Liver (tissue), 9 donors: Measurements from ENCODE around the gene GMDS. TPM values are rescaled to one million over a fixed set of nuclear protein-coding genes. Genes with fewer than 3 reads are reported as not detected.
A peak's percentile ranks its signal among the peaks of the same experiment; 100 is the strongest.

Experiments
- DNase-seq: peaks from one replicate; pipeline ENCODE4 v3.0.0-alpha.2; 2017; ENCODE audit warnings: low spot score
- H3K27ac ChIP-seq, 2 donors: one replicate each; pipeline ENCODE4 v1.7.0; 2013; ENCODE audit warnings: inconsistent platforms in 2 of 2, low read length in 2 of 2, control low read depth in 1 of 2, low read depth in 1 of 2, mild to moderate bottlenecking in 1 of 2
- H3K27me3 ChIP-seq, 4 donors: one replicate each; pipeline versions ENCODE4 v1.6.1 to v1.7.0; 2013; ENCODE audit warnings: low read length in 3 of 4, inconsistent platforms in 1 of 4, mild to moderate bottlenecking in 1 of 4, moderate library complexity in 1 of 4; ENCODE audit not compliant: control insufficient read depth in 4 of 4, insufficient read depth in 4 of 4
- H3K36me3 ChIP-seq, 4 donors: one replicate each; pipeline versions ENCODE4 v1.6.1 to v1.7.0; 2013; ENCODE audit warnings: low read length in 3 of 4, mild to moderate bottlenecking in 3 of 4, low read depth in 1 of 4, moderate library complexity in 1 of 4; ENCODE audit not compliant: control insufficient read depth in 4 of 4, insufficient read depth in 3 of 4
- H3K4me1 ChIP-seq, 4 donors: one replicate each; pipeline versions ENCODE4 v1.6.1 to v1.7.0; 2013; ENCODE audit warnings: low read length in 3 of 4, mild to moderate bottlenecking in 3 of 4, moderate library complexity in 1 of 4; ENCODE audit not compliant: control insufficient read depth in 4 of 4, insufficient read depth in 4 of 4
- H3K4me3 ChIP-seq, 3 donors: one replicate each; pipeline versions ENCODE4 v1.6.1 to v1.7.0; 2013; ENCODE audit warnings: low read length in 3 of 3, control low read depth in 1 of 3, low read depth in 1 of 3, mild to moderate bottlenecking in 1 of 3
- H3K9ac ChIP-seq, 2 donors: one replicate each; pipeline ENCODE4 v1.7.0; 2013; ENCODE audit warnings: low read length in 2 of 2, mild to moderate bottlenecking in 2 of 2, moderate library complexity in 2 of 2, control low read depth in 1 of 2, low read depth in 1 of 2
- H3K9me3 ChIP-seq, 4 donors: one replicate each; pipeline versions ENCODE4 v1.6.1 to v1.7.0; 2013; ENCODE audit warnings: low read length in 3 of 4; ENCODE audit not compliant: control insufficient read depth in 4 of 4
- ATF3 ChIP-seq: IDR thresholded peaks from 2 replicates; pipeline ENCODE4 v1.6.1; 2016; ENCODE audit warnings: antibody characterized with exemption
- CTCF ChIP-seq: fragments of 150-350 bp; IDR thresholded peaks from 2 replicates; pipeline ENCODE4 v1.5.1; 2017; ENCODE audit warnings: improper control_type of control experiment, low read depth, low read length; ENCODE audit not compliant: missing input control
- EGR1 ChIP-seq, 2 donors: IDR thresholded peaks; 2 replicates each; pipeline ENCODE4 v1.6.1; 2016 to 2018; ENCODE audit warnings: antibody characterized with exemption in 2 of 2, low read depth in 2 of 2
- FOXA1 ChIP-seq: IDR thresholded peaks from 2 replicates; pipeline ENCODE4 v1.6.1; 2016; ENCODE audit warnings: antibody characterized with exemption
- FOXA2 ChIP-seq: IDR thresholded peaks from 2 replicates; pipeline ENCODE4 v1.6.1; 2016; ENCODE audit warnings: antibody characterized with exemption
- GABPA ChIP-seq, 2 donors: IDR thresholded peaks in 1 of 2; conservative IDR thresholded peaks in 1 of 2; 2 replicates each; pipeline ENCODE4 v1.6.1; 2016; ENCODE audit warnings: antibody characterized with exemption in 2 of 2, mild to moderate bottlenecking in 1 of 2, moderate library complexity in 1 of 2
- HNF4A ChIP-seq, 2 donors: conservative IDR thresholded peaks; 2 replicates each; pipeline ENCODE4 v1.6.1; 2016; ENCODE audit warnings: antibody characterized with exemption in 2 of 2, mild to moderate bottlenecking in 2 of 2
- HNF4G ChIP-seq: IDR thresholded peaks from 2 replicates; pipeline ENCODE4 v1.6.1; 2016; ENCODE audit warnings: antibody characterized with exemption
- JUND ChIP-seq, 2 donors: IDR thresholded peaks; 2 replicates each; pipeline ENCODE4 v1.6.1; 2016; ENCODE audit warnings: antibody characterized with exemption in 2 of 2
- MAX ChIP-seq: IDR thresholded peaks from 2 replicates; pipeline ENCODE4 v1.6.1; 2016; ENCODE audit warnings: antibody characterized with exemption
- NR2F2 ChIP-seq: IDR thresholded peaks from 2 replicates; pipeline ENCODE4 v1.6.1; 2016; ENCODE audit warnings: antibody characterized with exemption
- RAD21 ChIP-seq, 2 donors: IDR thresholded peaks; 2 replicates each; pipeline ENCODE4 v1.6.1; 2016; ENCODE audit warnings: antibody characterized with exemption in 2 of 2, mild to moderate bottlenecking in 2 of 2
- RXRA ChIP-seq, 2 donors: IDR thresholded peaks; 2 replicates each; pipeline ENCODE4 v1.6.1; 2017 to 2018; ENCODE audit warnings: antibody characterized with exemption in 2 of 2, mild to moderate bottlenecking in 1 of 2
- SP1 ChIP-seq: IDR thresholded peaks from 2 replicates; pipeline ENCODE4 v1.6.1; 2018; ENCODE audit warnings: antibody characterized with exemption, mild to moderate bottlenecking
- TAF1 ChIP-seq: conservative IDR thresholded peaks from 2 replicates; pipeline ENCODE4 v1.6.1; 2016; ENCODE audit warnings: antibody characterized with exemption, mild to moderate bottlenecking
- YY1 ChIP-seq: IDR thresholded peaks from 2 replicates; pipeline ENCODE4 v1.6.1; 2016; ENCODE audit warnings: antibody characterized with exemption, mild to moderate bottlenecking
- ZBTB33 ChIP-seq: IDR thresholded peaks from 2 replicates; pipeline ENCODE4 v1.6.1; 2016; ENCODE audit warnings: antibody characterized with exemption
- WGBS: extraction: QIAGEN DNeasy Blood & Tissue Kit; methylation state at CpG from one replicate; pipeline ENCODE4 v1.1.7; 2013; 5-methylcytosine and 5-hydroxymethylcytosine counted together
- polyA plus RNA-seq, 2 donors: library from polyadenylated mRNA; stranded (reverse) in 1 of 2; unstranded in 1 of 2; fragments of 200-250 nt in 1 of 2; fragments of >200 nt in 1 of 2; fragmentation: Nextera tagmentation in 1 of 2; extraction: Ambion mirVana in 1 of 2; gene quantifications; one replicate each; pipeline versions ENCODE4 v1.2.1 to v1.2.3, GENCODE V29; 2013 to 2015
- total RNA-seq, 2 donors: library from RNA; depleted of rRNA; stranded (reverse); fragments of >200 nt; gene quantifications; one replicate each; pipeline ENCODE4 v1.2.3, GENCODE V29; 2014
- donor health status: healthy.
- donor health status: healthy.
- donor health status: healthy.
- donor health status: healthy.
- donor health status: healthy.

The GMDS gene
- total and polyA plus RNA-seq, 4 donors, result 3.5 to 15.6 (median 13.0) TPM

GRCh38 chr6:1906609-1907008 lies 338.8 kb downstream of the GMDS start (continued):
- TF ChIP-seq ZBTB33 (no peak), RXRA (IDR thresholded peaks at IDR 0.05) (no peak), JUND (IDR thresholded peaks at IDR 0.05) (no peak)

GRCh38 chr6:1906014-1906413 lies 339.4 kb downstream of the GMDS start:
- 90% methylated on average over 1 of the region's 1 CpG for WGBS
- Histone ChIP-seq H3K27me3 (no peaks in the 10 kb centered on the region), H3K4me3 (no peak overlapping the region), H3K27ac (no peak overlapping the region), H3K36me3 (no peaks in the 10 kb centered on the region), H3K9me3 (no peaks in the 10 kb centered on the region), H3K9ac (no peak overlapping the region), H3K4me1 (no peaks in the 10 kb centered on the region)
- DNase-seq, result no peak
- TF ChIP-seq FOXA2, result no peak
- no peak for TF ChIP-seq HNF4A (conservative IDR thresholded peaks at IDR 0.05)

- H3K4me3 ChIP-seq, result no peak overlapping the region
- WGBS, result 92% methylated on average over 6 of the region's 6 CpGs
Observed at GRCh38 chr6:1904898-1905297, 340.5 kb downstream of the GMDS start.

GRCh38 chr6:1904466-1904799 lies 341.0 kb downstream of the GMDS start:
- no peaks in the 10 kb centered on the region for H3K36me3 ChIP-seq
- no peak for TF ChIP-seq EGR1 (IDR thresholded peaks at IDR 0.05; ENCODE audit: low read depth in 2 of 2)
- no peak for TF ChIP-seq CTCF
- TF ChIP-seq HNF4A (conservative IDR thresholded peaks at IDR 0.05), result no peak
- TF ChIP-seq RAD21 (IDR thresholded peaks at IDR 0.05), result no peak
- TF ChIP-seq MAX, result no peak
- peak; percentile 1 for TF ChIP-seq NR2F2
- TF ChIP-seq FOXA1, result no peak
- no peaks in the 10 kb centered on the region for H3K9me3 ChIP-seq
- no peak for DNase-seq
- no peaks in the 10 kb centered on the region for H3K4me1 ChIP-seq
- 78% methylated on average over 9 of the region's 9 CpGs for WGBS
- no peak overlapping the region for H3K27ac ChIP-seq
- no peak overlapping the region for H3K4me3 ChIP-seq
- H3K9ac ChIP-seq, result no peak overlapping the region
- no peaks in the 10 kb centered on the region for H3K27me3 ChIP-seq

More at GRCh38 chr6:1904898-1905297, 340.5 kb downstream of the GMDS start:
- no peaks in the 10 kb centered on the region for H3K36me3 ChIP-seq
- no peak for TF ChIP-seq HNF4A (conservative IDR thresholded peaks at IDR 0.05)
- TF ChIP-seq TAF1, result no peak
- TF ChIP-seq NR2F2, result no peak
- no peak for TF ChIP-seq ATF3
- no peak for TF ChIP-seq GABPA (IDR thresholded peaks at IDR 0.05 in 1 of 2, conservative IDR thresholded peaks at IDR 0.05 in 1 of 2)
- no peak for TF ChIP-seq FOXA2
- TF ChIP-seq SP1, result no peak
- no peak for TF ChIP-seq RXRA (IDR thresholded peaks at IDR 0.05)
- TF ChIP-seq HNF4G, result no peak
- no peak for TF ChIP-seq YY1
- no peaks in the 10 kb centered on the region for H3K9me3 ChIP-seq
- H3K4me1 ChIP-seq, result no peaks in the 10 kb centered on the region
- no peak overlapping the region for H3K27ac ChIP-seq
- DNase-seq, result no peak
- H3K9ac ChIP-seq, result no peak overlapping the region
- no peaks in the 10 kb centered on the region for H3K27me3 ChIP-seq
